Lung (tissue), 12 donors: ENCODE measurements around the gene NOS3. TPM values are rescaled to one million over a fixed set of nuclear protein-coding genes. Genes with fewer than 3 reads are reported as not detected.

Experiments used
- ATAC-seq: fragments of 200-7000 bp; cut with Tn5 transposase; one replicate; pipeline ENCODE4 v1.9.1; 2020; ENCODE audit warnings: moderate number of reproducible peaks; ENCODE audit not compliant: insufficient read depth, low FRiP score
- DNase-seq, 3 donors: peaks; one replicate each; pipeline ENCODE4 v3.0.0-alpha.2; 2013 to 2017
- H3K27ac ChIP-seq, 2 donors: one replicate each; pipeline ENCODE4 v1.5.1; 2013; ENCODE audit warnings: mild to moderate bottlenecking in 2 of 2, moderate library complexity in 2 of 2, control low read depth in 1 of 2, inconsistent platforms in 1 of 2, low read depth in 1 of 2, low read length in 1 of 2
- H3K27me3 ChIP-seq, 3 donors: one replicate each; pipeline ENCODE4 v1.5.1; 2013; ENCODE audit warnings: low read length in 2 of 3; ENCODE audit not compliant: control insufficient read depth in 3 of 3, insufficient read depth in 3 of 3
- H3K36me3 ChIP-seq, 4 donors: one replicate each; pipeline ENCODE4 v1.5.1; 2013; ENCODE audit warnings: low read length in 4 of 4, mild to moderate bottlenecking in 1 of 4, moderate library complexity in 1 of 4; ENCODE audit not compliant: control insufficient read depth in 4 of 4, insufficient read depth in 4 of 4
- H3K4me1 ChIP-seq, 5 donors: one replicate each; pipeline ENCODE4 v1.5.1; 2013; ENCODE audit warnings: low read length in 5 of 5, mild to moderate bottlenecking in 2 of 5, moderate library complexity in 1 of 5; ENCODE audit not compliant: control insufficient read depth in 5 of 5, insufficient read depth in 5 of 5
- H3K4me3 ChIP-seq: one replicate; pipeline ENCODE4 v1.5.1; 2013; ENCODE audit warnings: mild to moderate bottlenecking, control low read depth, moderate library complexity
- H3K9ac ChIP-seq, 2 donors: one replicate each; pipeline ENCODE4 v1.5.1; 2013; ENCODE audit warnings: low read length in 2 of 2, control low read depth in 1 of 2; ENCODE audit not compliant: insufficient read depth in 1 of 2
- H3K9me3 ChIP-seq, 4 donors: one replicate each; pipeline ENCODE4 v1.5.1; 2013; ENCODE audit warnings: low read length in 3 of 4, mild to moderate bottlenecking in 1 of 4, moderate library complexity in 1 of 4; ENCODE audit not compliant: control insufficient read depth in 4 of 4, insufficient read depth in 3 of 4
- CTCF ChIP-seq: IDR thresholded peaks from 2 replicates; pipeline ENCODE4 v1.5.1; 2012; ENCODE audit warnings: mild to moderate bottlenecking; ENCODE audit errors: control extremely low read depth, extremely low read depth
- WGBS, 2 donors: extraction: QIAGEN DNeasy Blood & Tissue Kit; methylation state at CpG; one replicate each; pipeline ENCODE4 v1.1.7; 2013; 5-methylcytosine and 5-hydroxymethylcytosine counted together
- polyA plus RNA-seq, 2 donors: library from polyadenylated mRNA; stranded (reverse); fragments of 200-250 nt; gene quantifications; one replicate each; pipeline ENCODE4 v1.2.1, GENCODE V29; 2013
- total RNA-seq, 2 donors: library from RNA; depleted of rRNA in 1 of 2; stranded (reverse); fragments of >200 nt in 1 of 2; gene quantifications; one replicate each; pipeline ENCODE4 v1.2.1, GENCODE V29; 2014 to 2021
- donor health status: control.
- donor health status: control.
- donor health status: Bipolar disorder and iron deficiency.
- donor health status: healthy.
- donor health status: DM: yes; HTN: yes; CAD: no.

Gene NOS3
- total and polyA plus RNA-seq, 4 donors = 9.3 to 31.0 (median 11.9) TPM

- Histone ChIP-seq H3K9me3 (no peaks in the 10 kb centered on the region), H3K9ac (no peak overlapping the region), H3K4me3 (no peak overlapping the region), H3K4me1 (peaks cover 0 to 23% (median 0%) of the 10 kb centered on the region in 5 donors), H3K36me3 (no peaks in the 10 kb centered on the region), H3K27ac (no peak overlapping the region), H3K27me3 (peaks cover 0 to 10% (median 0%) of the 10 kb centered on the region in 3 donors)
- TF ChIP-seq CTCF = no peak
- DNase-seq = no peak
- 34 to 38% methylated on average over 23 to 31 of the region's 31 CpGs for WGBS, 2 donors
- ATAC-seq = no peak
Observed at GRCh38 chr7:150947241-150947745, 43.5 kb upstream of the NOS3 start.

GRCh38 chr7:150947761-150948651, 42.8 kb upstream of the NOS3 start:
- TF ChIP-seq CTCF = no peak
- DNase-seq (peak in 1 of 3 donors; percentile 42), ATAC-seq (no peak)
- 41 to 42% methylated on average over 28 to 34 of the region's 34 CpGs for WGBS, 2 donors
- Histone ChIP-seq H3K36me3 (no peaks in the 10 kb centered on the region), H3K9me3 (no peaks in the 10 kb centered on the region), H3K27me3 (peaks cover 0 to 10% (median 0%) of the 10 kb centered on the region in 3 donors), H3K4me1 (peaks cover 0 to 23% (median 0%) of the 10 kb centered on the region in 5 donors), H3K4me3 (no peak overlapping the region), H3K27ac (no peak overlapping the region), H3K9ac (no peak overlapping the region)

DNA sequence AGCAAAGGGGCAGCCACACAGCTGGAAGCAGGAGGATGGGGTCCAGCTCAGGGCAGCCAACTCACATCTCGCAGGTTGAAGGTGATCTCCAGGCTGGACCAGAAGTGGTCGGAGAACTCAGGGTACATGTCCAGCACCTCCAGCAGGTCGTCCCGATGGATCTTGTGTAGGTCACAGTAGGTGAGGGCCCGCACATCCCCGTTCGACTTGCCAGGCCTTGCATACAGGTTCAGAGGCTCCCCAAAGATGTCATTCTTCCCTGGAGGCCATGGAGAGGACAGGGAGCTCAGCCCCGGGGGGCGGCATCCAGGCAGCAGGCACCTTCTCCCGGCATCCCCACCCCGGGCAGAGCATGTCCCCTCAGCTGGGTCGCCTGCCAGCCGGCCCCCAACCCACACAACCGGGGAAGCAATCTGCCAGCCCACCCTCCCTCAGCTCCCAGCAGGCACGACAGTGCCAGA, 42.0 kb upstream of the NOS3 start:
- Histone ChIP-seq H3K9ac (no peak overlapping the region), H3K4me3 (no peak overlapping the region), H3K36me3 (no peaks in the 10 kb centered on the region), H3K27ac (no peak overlapping the region), H3K27me3 (peaks cover 0 to 10% (median 0%) of the 10 kb centered on the region in 3 donors), H3K9me3 (no peaks in the 10 kb centered on the region), H3K4me1 (peaks cover 0 to 23% (median 0%) of the 10 kb centered on the region in 5 donors)
- WGBS, 2 donors = 86 to 92% methylated on average over 15 of the region's 15 CpGs
- DNase-seq (peak in 1 of 3 donors; percentile 9), ATAC-seq (no peak)
- no peak for TF ChIP-seq CTCF
